ENCODE measurements around the gene PRDM11.

DNA sequence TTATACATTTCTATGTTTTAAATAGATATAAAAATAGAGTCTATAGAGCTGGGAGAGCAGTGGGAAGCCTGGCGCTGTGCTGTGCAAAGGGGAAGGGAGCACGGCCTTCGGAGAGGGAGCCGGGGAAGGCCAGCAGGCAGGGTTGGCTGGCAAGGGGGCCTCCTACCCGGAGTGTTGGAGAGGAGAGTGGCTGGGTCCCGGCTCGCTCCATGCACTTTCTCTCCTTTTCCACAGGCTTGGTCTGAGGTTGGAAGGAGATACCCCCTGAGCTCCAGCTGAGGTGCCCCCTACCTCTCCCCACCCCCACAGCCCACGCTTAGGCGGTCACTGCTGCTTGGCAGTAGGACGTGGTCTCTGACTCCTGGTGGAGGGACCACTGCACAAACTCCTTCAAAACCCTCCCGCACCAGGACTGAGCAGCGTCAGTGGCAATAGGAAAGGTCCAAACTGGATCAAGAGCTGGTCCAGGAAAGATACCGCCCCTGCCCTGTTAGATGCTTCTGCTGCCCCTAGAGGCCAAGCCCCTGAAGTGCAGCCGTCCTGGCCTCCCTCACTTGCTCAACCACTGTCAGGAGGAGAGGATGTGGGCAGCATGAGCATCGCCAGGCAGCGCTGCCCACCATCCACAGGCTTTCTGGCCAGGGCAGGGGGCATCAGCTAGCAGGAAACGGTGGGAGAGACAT, 86.8 kb downstream of the PRDM11 start:
- TF ChIP-seq, protein P1, sequence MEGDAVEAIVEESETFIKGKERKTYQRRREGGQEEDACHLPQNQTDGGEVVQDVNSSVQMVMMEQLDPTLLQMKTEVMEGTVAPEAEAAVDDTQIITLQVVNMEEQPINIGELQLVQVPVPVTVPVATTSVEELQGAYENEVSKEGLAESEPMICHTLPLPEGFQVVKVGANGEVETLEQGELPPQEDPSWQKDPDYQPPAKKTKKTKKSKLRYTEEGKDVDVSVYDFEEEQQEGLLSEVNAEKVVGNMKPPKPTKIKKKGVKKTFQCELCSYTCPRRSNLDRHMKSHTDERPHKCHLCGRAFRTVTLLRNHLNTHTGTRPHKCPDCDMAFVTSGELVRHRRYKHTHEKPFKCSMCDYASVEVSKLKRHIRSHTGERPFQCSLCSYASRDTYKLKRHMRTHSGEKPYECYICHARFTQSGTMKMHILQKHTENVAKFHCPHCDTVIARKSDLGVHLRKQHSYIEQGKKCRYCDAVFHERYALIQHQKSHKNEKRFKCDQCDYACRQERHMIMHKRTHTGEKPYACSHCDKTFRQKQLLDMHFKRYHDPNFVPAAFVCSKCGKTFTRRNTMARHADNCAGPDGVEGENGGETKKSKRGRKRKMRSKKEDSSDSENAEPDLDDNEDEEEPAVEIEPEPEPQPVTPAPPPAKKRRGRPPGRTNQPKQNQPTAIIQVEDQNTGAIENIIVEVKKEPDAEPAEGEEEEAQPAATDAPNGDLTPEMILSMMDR (conservative IDR thresholded peaks at IDR 0.05), result peak; percentile 89
- no peak for TF ChIP-seq EZH2 (IDR thresholded peaks at IDR 0.05; ENCODE audit: low read depth)

All from PC-9 (cell line).